ENCODE measurements around the gene RABGGTB.

- TF ChIP-seq, protein P1, sequence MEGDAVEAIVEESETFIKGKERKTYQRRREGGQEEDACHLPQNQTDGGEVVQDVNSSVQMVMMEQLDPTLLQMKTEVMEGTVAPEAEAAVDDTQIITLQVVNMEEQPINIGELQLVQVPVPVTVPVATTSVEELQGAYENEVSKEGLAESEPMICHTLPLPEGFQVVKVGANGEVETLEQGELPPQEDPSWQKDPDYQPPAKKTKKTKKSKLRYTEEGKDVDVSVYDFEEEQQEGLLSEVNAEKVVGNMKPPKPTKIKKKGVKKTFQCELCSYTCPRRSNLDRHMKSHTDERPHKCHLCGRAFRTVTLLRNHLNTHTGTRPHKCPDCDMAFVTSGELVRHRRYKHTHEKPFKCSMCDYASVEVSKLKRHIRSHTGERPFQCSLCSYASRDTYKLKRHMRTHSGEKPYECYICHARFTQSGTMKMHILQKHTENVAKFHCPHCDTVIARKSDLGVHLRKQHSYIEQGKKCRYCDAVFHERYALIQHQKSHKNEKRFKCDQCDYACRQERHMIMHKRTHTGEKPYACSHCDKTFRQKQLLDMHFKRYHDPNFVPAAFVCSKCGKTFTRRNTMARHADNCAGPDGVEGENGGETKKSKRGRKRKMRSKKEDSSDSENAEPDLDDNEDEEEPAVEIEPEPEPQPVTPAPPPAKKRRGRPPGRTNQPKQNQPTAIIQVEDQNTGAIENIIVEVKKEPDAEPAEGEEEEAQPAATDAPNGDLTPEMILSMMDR (IDR thresholded peaks at IDR 0.05 in 4 of 5, conservative IDR thresholded peaks at IDR 0.05 in 1 of 5): no peak
- no peak for TF ChIP-seq POLR2A (IDR thresholded peaks at IDR 0.05)
Measured at GRCh38 chr1:75796376-75797272, 10.6 kb downstream of the RABGGTB start, which contains the start of gene MSH4.

Measured in gastrocnemius medialis (tissue), 4 donors.